ENCODE results near the gene C2orf80.

Gene C2orf80

DNA sequence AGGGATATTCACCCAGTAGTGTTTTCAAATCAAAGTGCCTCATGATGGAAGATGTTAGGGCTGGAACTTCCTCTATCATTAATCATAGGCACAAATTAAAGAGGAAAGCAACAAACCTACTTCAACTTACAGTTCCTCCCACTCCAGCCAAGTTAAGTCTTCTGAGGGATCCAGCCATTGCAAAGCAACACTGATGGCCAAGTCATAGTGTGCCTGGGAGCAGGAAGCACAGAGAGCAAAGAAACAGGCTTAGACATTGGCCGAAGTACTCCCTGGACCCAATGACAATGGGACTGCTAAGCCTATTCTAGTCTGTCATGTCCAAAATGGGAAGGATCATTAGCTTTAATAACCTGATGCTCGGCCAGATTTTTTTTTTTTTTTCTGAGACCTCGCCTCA, 7.0 kb downstream of the C2orf80 start:
- H3K4me3 ChIP-seq (ENCODE audit: low read depth, low read length): no peak overlapping the region
- TF ChIP-seq, protein P1, sequence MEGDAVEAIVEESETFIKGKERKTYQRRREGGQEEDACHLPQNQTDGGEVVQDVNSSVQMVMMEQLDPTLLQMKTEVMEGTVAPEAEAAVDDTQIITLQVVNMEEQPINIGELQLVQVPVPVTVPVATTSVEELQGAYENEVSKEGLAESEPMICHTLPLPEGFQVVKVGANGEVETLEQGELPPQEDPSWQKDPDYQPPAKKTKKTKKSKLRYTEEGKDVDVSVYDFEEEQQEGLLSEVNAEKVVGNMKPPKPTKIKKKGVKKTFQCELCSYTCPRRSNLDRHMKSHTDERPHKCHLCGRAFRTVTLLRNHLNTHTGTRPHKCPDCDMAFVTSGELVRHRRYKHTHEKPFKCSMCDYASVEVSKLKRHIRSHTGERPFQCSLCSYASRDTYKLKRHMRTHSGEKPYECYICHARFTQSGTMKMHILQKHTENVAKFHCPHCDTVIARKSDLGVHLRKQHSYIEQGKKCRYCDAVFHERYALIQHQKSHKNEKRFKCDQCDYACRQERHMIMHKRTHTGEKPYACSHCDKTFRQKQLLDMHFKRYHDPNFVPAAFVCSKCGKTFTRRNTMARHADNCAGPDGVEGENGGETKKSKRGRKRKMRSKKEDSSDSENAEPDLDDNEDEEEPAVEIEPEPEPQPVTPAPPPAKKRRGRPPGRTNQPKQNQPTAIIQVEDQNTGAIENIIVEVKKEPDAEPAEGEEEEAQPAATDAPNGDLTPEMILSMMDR (IDR thresholded peaks at IDR 0.05; ENCODE audit: insufficient read depth, low read depth, low read length, missing control alignments): no peak
- DNase-seq (ENCODE audit: low read depth): no peak

DNA sequence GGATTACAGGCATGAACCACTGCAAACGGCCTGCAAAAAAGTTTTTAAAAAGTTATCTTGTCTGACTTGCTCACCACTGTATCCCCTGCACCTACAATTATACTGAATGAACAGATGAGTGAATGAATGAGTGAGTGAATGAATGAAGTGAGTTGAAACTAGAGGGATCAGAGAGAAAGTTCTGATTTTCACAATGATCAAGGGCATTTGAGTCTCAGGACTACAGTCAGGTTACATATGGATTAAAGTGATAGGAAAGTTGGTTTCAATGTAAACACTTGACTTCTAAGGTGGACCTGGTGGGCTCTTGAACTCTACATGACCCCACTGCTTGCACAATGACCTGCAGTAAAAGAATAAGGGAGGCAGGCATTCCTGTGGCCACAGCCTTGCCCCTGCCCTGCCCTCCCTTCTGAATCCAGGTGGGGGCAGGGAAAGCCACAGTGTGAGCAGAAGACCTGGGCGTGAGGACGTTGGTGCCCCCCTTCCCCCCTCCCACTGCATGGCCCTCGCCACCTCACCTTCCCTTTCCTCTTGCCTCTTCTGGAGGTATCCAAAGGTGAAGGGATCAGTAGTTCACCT, 10.7 kb downstream of the C2orf80 start:
- TF ChIP-seq, protein P1 (IDR thresholded peaks at IDR 0.05; ENCODE audit: insufficient read depth, low read depth, low read length, missing control alignments): no peak
- no peak for DNase-seq (ENCODE audit: low read depth)
- no peak overlapping the region for H3K4me3 ChIP-seq (ENCODE audit: low read depth, low read length)

DNA sequence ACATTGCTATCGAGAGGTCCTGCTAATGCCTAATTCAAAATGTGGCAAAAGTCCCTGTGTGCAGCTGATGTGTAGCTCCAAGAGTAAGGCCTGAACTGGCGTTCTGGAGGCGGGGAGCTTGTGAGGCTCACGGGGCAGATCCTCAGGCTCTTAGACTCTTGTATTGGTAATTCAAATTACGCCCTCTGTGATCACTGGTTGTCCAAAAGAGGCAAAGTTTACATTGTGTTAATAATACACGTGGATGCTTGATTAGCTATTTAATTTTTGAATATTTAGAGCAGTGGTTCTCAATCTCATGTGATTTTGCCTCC, 14.0 kb downstream of the C2orf80 start:
- TF ChIP-seq, protein P1 (IDR thresholded peaks at IDR 0.05; ENCODE audit: insufficient read depth, low read depth, low read length, missing control alignments): no peak
- no peak overlapping the region for H3K4me3 ChIP-seq (ENCODE audit: low read depth, low read length)
- DNase-seq (ENCODE audit: low read depth): no peak

DNA sequence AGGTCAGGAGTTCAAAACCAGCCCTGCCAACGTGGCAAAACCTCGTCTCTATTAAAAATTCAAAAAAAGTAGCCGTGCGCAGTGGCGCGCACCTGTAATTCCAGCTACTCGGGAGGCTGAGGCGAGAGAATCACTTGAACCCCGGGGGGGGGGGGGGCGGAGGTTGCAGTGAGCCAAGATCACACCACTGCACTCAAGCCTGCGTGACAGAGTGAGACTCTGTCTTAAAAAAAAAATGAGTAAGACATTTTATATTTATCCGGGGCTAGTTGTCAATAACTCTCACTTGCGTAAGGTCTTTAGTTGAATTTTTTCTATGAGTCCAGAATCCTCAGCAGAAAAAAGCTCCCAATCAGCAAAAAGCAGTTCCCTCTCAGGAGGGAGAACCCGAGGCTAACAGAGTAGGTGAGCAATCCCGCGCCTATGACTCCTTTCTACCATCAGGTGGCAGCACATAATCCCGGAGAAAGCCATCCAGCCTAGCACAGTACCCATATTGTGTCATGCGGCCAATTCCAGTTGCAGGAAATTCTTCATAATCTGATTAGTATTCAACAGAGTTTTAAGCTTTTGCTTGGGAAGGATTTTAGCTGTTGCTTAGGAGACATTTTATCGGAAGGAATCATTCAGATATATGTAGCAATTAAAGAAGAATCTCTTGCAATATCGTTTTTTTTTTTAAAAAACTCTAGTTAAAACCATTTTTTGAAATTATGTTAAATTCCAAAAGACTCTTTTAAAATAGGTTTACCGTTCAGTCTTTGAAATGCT, 14.6 kb downstream of the C2orf80 start:
- TF ChIP-seq, protein P1 (IDR thresholded peaks at IDR 0.05; ENCODE audit: insufficient read depth, low read depth, low read length, missing control alignments): peak; percentile 91
- DNase-seq (ENCODE audit: low read depth): peak; percentile 64
- H3K4me3 ChIP-seq (ENCODE audit: low read depth, low read length): no peak overlapping the region

DNA sequence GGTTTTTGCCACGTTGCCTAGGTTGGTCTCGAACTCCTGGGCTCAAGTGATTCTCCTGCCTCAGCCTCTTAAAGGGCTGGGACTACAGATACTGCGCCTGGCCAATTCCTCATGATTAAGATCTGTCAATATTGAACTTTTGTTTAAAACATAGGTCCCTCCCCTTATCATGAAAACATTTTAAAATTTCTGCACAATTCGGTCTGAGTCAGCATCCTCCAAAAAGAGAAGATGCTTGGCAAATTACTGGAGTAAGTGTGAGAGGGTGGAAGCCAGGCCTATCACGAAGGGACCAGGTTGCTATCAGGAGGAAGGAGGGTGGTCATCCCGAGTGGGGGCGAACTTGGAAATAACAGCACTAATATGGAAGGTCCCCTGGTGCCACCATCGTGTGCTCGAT, 15.7 kb downstream of the C2orf80 start:
- DNase-seq (ENCODE audit: low read depth): no peak
- no peak overlapping the region for H3K4me3 ChIP-seq (ENCODE audit: low read depth, low read length)
- TF ChIP-seq, protein P1 (IDR thresholded peaks at IDR 0.05; ENCODE audit: insufficient read depth, low read depth, low read length, missing control alignments): no peak

DNA sequence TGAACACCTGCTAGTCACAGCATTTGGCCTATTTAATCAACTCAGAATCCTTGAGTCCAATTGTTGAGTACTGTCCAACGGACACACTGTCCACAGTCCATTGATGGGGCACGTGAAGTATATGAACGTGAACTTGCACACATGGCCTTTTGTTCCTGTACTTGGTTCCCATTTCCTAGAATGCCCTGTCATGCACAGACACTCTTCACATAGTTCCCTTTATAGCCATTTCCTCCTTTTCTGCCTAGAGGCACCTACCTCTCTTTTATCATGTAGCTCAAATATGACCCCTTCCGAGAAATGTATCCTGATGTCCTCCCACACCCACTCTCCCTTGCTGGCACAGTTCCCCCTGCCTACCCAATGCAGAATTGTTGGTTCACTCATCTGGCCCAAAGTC, 17.7 kb downstream of the C2orf80 start:
- no peak for DNase-seq (ENCODE audit: low read depth)
- H3K4me3 ChIP-seq (ENCODE audit: low read depth, low read length): no peak overlapping the region
- TF ChIP-seq, protein P1 (IDR thresholded peaks at IDR 0.05; ENCODE audit: insufficient read depth, low read depth, low read length, missing control alignments): no peak
